Measurements from ENCODE around the gene KIAA0319L.

DNA sequence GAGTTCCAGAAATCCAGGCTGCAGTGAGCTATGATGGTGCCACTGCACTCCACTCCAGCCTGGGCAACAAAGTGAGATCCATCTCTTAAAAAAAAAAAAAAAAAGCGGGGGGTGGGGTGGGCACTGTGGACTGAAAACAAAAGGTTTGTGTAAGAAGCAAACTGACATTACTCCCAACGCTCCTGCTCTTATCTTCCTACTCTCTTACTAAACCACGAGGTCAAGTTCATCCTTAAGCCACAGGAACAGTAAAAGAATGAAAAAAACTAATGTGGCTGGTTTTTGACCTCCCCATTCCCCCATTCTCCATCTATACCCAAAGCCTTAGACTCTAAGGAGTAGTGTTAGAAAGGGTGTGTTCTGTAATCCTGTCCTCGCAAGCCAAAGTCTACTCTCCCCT, 46.7 kb upstream of the KIAA0319L start:
- TF ChIP-seq EZH2 (IDR thresholded peaks at IDR 0.05; ENCODE audit: insufficient read depth, poor library complexity, severe bottlenecking) (no peak), EZH2phosphoT487 (IDR thresholded peaks at IDR 0.05; ENCODE audit: insufficient read depth, low read depth) (no peak)
